Panc1 (cell line): ENCODE measurements around the gene PPOX. TPM values are rescaled to one million over a fixed set of nuclear protein-coding genes. Genes with fewer than 3 reads are reported as not detected.

Experiments
- ATAC-seq: fragments of 200-7000 bp; cut with Tn5 transposase; 2 replicates; pipeline ENCODE4 v1.9.1; 2020; ENCODE audit warnings: mild to moderate bottlenecking, moderate library complexity
- BruUV-seq: library from RNA; stranded (reverse); fragments of 400-500 nt; replicated peaks from 2 replicates; lab custom pipeline; 2021; lab: Mats Ljungman, UMichigan
- CTCF ChIA-PET: fragments of 300-600 bp; sonication (Branson Sonifier 250); formaldehyde crosslinking; loops from one replicate; lab custom pipeline; 2022; ENCODE audit warnings: antibody characterized with exemption; lab: Charles Lee
- POLR2A ChIA-PET: fragments of 300-600 bp; sonication (Branson Sonifier 250); formaldehyde crosslinking; loops from one replicate; lab custom pipeline; 2022; ENCODE audit warnings: antibody characterized with exemption; lab: Charles Lee
- DNase-seq: peaks from one replicate; pipeline ENCODE4 v3.0.0-alpha.2; 2010; ENCODE audit warnings: low read depth, low spot score
- H3K27ac ChIP-seq: 2 replicates; pipeline ENCODE4 v1.5.1; 2011; ENCODE audit warnings: mild to moderate bottlenecking, low read length, inconsistent platforms
- H3K27me3 ChIP-seq: fragments of 200-500 bp; sonication (Bioruptor generic); 2 replicates; pipeline ENCODE4 v1.6.0; 2014; ENCODE audit warnings: low read length, inconsistent platforms; ENCODE audit not compliant: control insufficient read depth, insufficient read depth
- H3K36me3 ChIP-seq: fragments of 200-500 bp; sonication (Bioruptor generic); 2 replicates; pipeline ENCODE4 v1.5.1; 2014; ENCODE audit warnings: inconsistent platforms, mild to moderate bottlenecking, low read length, moderate library complexity; ENCODE audit not compliant: control insufficient read depth, insufficient read depth
- H3K4me1 ChIP-seq: 2 replicates; pipeline ENCODE4 v1.5.1; 2011; ENCODE audit warnings: inconsistent platforms, mild to moderate bottlenecking, low read length, moderate library complexity; ENCODE audit not compliant: control insufficient read depth, insufficient read depth
- H3K4me3 ChIP-seq, 2 experiments: 2 replicates each; pipeline ENCODE4 v1.5.1; 2011 to 2012; ENCODE audit warnings: low read depth in 2 of 2, low read length in 2 of 2, mild to moderate bottlenecking in 2 of 2, inconsistent platforms in 1 of 2, moderate library complexity in 1 of 2
- H3K9me3 ChIP-seq: fragments of 200-500 bp; sonication (Bioruptor generic); 2 replicates; pipeline ENCODE4 v1.5.1; 2014; ENCODE audit warnings: low read depth, mild to moderate bottlenecking, inconsistent platforms, low read length, moderate library complexity; ENCODE audit not compliant: control insufficient read depth, insufficient read depth
- POLR2AphosphoS5 ChIP-seq: IDR thresholded peaks from 2 replicates; pipeline ENCODE4 v1.6.1; 2012; ENCODE audit warnings: mild to moderate bottlenecking, low read depth, low read length, moderate library complexity
- SIN3A ChIP-seq: IDR thresholded peaks from 2 replicates; pipeline ENCODE4 v1.6.1; 2012; ENCODE audit warnings: low read depth, mild to moderate bottlenecking, low read length, moderate library complexity, borderline replicate concordance; ENCODE audit not compliant: insufficient read depth
- TCF7L2 ChIP-seq: IDR thresholded peaks from 2 replicates; pipeline ENCODE4 v1.6.1; 2011; ENCODE audit warnings: mild to moderate bottlenecking, low read depth, low read length, inconsistent platforms
- in situ Hi-C: cut with HindIII; loops from 2 replicates; pipeline ENCODE4 v1.10.0; 2016; ENCODE audit warnings: low sequenced_read_pairs, low pct_unique_long_range_greater_than_20kb
- intact Hi-C: fragments of 100-400 bp; cut with micrococcal nuclease; formaldehyde crosslinking; loops from one replicate; pipeline ENCODE4 v1.10.0; 2022; ENCODE audit not compliant: unreplicated experiment
- total RNA-seq: library from RNA; stranded (reverse); gene quantifications from one replicate; pipeline ENCODE4 v1.2.1, GENCODE V29; 2021; ENCODE audit not compliant: unreplicated experiment
- TF ChIP-seq, protein P1 (sequence below), 2 experiments: IDR thresholded peaks; 2 replicates each; pipeline ENCODE4 v1.6.1; 2011 to 2012; ENCODE audit warnings: low read depth in 2 of 2, control low read depth in 1 of 2, low read length in 1 of 2, mild to moderate bottlenecking in 1 of 2, moderate library complexity in 1 of 2; ENCODE audit not compliant: insufficient read depth in 1 of 2
- TF ChIP-seq, protein P2 (sequence below): fragments of 450-650 bp; IDR thresholded peaks from 2 replicates; pipeline ENCODE4 v1.5.1; 2017; ENCODE audit warnings: mild to moderate bottlenecking

The PPOX gene
- total RNA-seq, 1 experiment from 2014 or later, result 20.6 TPM

DNA sequence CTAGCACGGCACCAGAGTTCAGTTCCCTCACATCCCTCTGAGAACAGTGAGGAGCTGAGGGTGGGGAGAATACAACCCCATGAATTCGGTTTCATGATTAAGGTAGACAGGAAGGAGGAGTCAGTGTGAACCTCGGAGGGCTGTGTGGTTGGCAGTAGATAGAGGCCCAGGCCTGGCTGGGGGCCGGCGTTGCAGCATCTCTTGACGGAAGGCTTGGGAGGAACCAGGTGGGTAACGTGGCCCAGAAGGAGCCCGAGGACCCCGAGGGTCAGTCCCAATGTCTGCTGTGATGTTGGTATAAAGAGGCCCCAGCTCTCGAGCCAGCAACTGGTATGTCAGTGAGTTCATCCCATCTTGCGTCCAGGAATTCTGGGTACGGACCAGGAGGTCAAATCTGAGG is 5.5 kb downstream of the PPOX start:
- CTCF ChIA-PET, result no interaction called here
- in situ Hi-C loops, result no loop called here

DNA sequence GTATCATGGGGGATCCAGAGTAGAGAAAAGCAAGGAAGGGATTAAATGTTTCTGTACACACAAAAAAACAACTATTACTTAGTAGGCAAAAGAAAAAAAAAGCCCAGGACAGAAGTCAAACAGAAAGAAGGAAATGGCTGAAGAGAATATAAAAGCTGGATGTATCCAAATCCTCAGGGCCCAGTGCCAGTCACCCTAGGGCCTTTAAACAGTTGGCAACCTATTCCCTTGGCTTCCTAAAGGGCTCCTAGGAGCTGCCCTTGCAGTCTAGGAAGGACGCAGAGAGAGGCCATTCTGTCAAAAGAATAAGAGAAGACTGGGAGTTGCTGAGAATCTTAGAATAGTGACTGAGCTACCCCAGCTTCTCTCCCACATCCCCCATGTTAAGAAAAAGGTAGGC is 6.1 kb downstream of the PPOX start:
- peaks cover 4% of the 10 kb centered on the region for H3K4me1 ChIP-seq
- no peaks in the 10 kb centered on the region for H3K27me3 ChIP-seq
- in situ Hi-C loops (no loop called here), intact Hi-C loops (no loop called here)
- BruUV-seq, result no TSS peak
- no peak overlapping the region for H3K4me3 ChIP-seq
- POLR2A ChIA-PET, result no interaction called here
- no peaks in the 10 kb centered on the region for H3K9me3 ChIP-seq
- no peak for ATAC-seq
- peaks cover 25% of the 10 kb centered on the region for H3K36me3 ChIP-seq
- H3K27ac ChIP-seq, result no peak overlapping the region
- DNase-seq, result no peak
- CTCF ChIA-PET, result no interaction called here
- TF ChIP-seq, protein P1, sequence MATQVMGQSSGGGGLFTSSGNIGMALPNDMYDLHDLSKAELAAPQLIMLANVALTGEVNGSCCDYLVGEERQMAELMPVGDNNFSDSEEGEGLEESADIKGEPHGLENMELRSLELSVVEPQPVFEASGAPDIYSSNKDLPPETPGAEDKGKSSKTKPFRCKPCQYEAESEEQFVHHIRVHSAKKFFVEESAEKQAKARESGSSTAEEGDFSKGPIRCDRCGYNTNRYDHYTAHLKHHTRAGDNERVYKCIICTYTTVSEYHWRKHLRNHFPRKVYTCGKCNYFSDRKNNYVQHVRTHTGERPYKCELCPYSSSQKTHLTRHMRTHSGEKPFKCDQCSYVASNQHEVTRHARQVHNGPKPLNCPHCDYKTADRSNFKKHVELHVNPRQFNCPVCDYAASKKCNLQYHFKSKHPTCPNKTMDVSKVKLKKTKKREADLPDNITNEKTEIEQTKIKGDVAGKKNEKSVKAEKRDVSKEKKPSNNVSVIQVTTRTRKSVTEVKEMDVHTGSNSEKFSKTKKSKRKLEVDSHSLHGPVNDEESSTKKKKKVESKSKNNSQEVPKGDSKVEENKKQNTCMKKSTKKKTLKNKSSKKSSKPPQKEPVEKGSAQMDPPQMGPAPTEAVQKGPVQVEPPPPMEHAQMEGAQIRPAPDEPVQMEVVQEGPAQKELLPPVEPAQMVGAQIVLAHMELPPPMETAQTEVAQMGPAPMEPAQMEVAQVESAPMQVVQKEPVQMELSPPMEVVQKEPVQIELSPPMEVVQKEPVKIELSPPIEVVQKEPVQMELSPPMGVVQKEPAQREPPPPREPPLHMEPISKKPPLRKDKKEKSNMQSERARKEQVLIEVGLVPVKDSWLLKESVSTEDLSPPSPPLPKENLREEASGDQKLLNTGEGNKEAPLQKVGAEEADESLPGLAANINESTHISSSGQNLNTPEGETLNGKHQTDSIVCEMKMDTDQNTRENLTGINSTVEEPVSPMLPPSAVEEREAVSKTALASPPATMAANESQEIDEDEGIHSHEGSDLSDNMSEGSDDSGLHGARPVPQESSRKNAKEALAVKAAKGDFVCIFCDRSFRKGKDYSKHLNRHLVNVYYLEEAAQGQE (IDR thresholded peaks at IDR 0.05; ENCODE audit: insufficient read depth in 1 of 2, low read depth in 2 of 2, low read length in 1 of 2), result no peak
- no peak for TF ChIP-seq SIN3A
- no peak for TF ChIP-seq POLR2AphosphoS5
- no peak for TF ChIP-seq TCF7L2
- TF ChIP-seq, protein P2, sequence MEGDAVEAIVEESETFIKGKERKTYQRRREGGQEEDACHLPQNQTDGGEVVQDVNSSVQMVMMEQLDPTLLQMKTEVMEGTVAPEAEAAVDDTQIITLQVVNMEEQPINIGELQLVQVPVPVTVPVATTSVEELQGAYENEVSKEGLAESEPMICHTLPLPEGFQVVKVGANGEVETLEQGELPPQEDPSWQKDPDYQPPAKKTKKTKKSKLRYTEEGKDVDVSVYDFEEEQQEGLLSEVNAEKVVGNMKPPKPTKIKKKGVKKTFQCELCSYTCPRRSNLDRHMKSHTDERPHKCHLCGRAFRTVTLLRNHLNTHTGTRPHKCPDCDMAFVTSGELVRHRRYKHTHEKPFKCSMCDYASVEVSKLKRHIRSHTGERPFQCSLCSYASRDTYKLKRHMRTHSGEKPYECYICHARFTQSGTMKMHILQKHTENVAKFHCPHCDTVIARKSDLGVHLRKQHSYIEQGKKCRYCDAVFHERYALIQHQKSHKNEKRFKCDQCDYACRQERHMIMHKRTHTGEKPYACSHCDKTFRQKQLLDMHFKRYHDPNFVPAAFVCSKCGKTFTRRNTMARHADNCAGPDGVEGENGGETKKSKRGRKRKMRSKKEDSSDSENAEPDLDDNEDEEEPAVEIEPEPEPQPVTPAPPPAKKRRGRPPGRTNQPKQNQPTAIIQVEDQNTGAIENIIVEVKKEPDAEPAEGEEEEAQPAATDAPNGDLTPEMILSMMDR, result no peak

More for the DNA sequence above, 5.5 kb downstream of the PPOX start:
- POLR2A ChIA-PET, result no interaction called here
- peaks cover 8% of the 10 kb centered on the region for H3K4me1 ChIP-seq
- intact Hi-C loops, result no loop called here
- H3K27ac ChIP-seq, result no peak overlapping the region
- no peak for DNase-seq
- no peaks in the 10 kb centered on the region for H3K27me3 ChIP-seq
- H3K4me3 ChIP-seq, result no peak overlapping the region
- H3K9me3 ChIP-seq, result no peaks in the 10 kb centered on the region
- ATAC-seq, result no peak
- H3K36me3 ChIP-seq, result peaks cover 23% of the 10 kb centered on the region
- TF ChIP-seq SIN3A (no peak), TCF7L2 (no peak), POLR2AphosphoS5 (no peak)
- TF ChIP-seq, protein P2, result no peak
- TF ChIP-seq, protein P1 (IDR thresholded peaks at IDR 0.05; ENCODE audit: insufficient read depth in 1 of 2, low read depth in 2 of 2, low read length in 1 of 2), result no peak
- TSS peak; percentile 31 for BruUV-seq
